Erythroblast (primary cell): ENCODE measurements around the gene BCO1.

Experiments
- GATA1 ChIP-seq: IDR thresholded peaks from 2 replicates; pipeline ENCODE4 v1.6.1; 2011; ENCODE audit warnings: low read depth, mild to moderate bottlenecking, control low read depth, low read length, moderate library complexity
- POLR2A ChIP-seq: IDR thresholded peaks from 2 replicates; pipeline ENCODE4 v1.6.1; 2011; ENCODE audit warnings: mild to moderate bottlenecking, low read length

GRCh38 chr16:81266680-81267095 lies 28.2 kb downstream of the BCO1 start:
- no peak for TF ChIP-seq POLR2A
- TF ChIP-seq GATA1, result no peak
